Measurements from ENCODE around the gene FSTL3.
"Not testable (repeated sequence)": the region's sequence is repeated elsewhere in the genome, so short reads cannot be mapped to it uniquely, and the experiment has no call there.

FSTL3 gene

DNA sequence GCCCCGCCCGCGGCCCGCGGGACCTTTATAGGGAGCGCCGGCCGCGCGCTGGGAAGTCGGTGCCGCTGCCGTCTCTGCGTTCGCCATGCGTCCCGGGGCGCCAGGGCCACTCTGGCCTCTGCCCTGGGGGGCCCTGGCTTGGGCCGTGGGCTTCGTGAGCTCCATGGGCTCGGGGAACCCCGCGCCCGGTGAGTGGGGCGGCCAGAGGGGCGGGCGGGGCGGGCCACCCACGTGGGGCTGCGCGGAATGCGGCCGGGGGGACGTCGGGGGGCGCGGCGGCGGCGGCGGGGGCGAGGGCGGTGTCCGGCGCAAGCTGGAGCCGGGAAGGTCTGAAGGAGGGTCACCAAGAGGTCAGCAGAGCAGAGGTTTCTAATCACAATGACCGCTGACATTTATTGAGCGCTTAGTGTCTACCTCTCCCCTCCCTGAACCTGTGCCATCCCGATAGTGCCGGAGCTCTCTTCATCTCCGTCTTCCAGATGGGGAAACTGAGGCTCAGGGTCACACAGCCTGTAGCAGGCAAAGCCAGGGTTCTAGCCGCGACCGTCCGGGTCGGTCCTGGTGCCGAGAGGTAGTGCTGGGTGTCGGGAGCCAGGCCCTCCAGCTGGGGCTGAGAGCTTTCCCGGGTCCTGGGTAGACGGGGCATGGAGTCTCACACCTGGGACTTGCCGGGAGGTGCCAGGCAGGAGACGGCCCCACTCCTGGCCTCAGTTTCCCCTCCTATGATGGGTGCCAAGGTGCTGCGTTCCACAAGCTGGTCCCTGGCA, at the start of gene FSTL3:
Gene FSTL3, plus strand, starts transcription at position 54 of the 767 bp plus-strand sequence. Its CDS starts 32 bp downstream, at position 86.
- no peak for DNase-seq (ENCODE audit: low read depth)
- H3K4me3 ChIP-seq (ENCODE audit: low read depth, low read length) = peak within 1 kb of the TSS; percentile 74
- TF ChIP-seq, protein P1, sequence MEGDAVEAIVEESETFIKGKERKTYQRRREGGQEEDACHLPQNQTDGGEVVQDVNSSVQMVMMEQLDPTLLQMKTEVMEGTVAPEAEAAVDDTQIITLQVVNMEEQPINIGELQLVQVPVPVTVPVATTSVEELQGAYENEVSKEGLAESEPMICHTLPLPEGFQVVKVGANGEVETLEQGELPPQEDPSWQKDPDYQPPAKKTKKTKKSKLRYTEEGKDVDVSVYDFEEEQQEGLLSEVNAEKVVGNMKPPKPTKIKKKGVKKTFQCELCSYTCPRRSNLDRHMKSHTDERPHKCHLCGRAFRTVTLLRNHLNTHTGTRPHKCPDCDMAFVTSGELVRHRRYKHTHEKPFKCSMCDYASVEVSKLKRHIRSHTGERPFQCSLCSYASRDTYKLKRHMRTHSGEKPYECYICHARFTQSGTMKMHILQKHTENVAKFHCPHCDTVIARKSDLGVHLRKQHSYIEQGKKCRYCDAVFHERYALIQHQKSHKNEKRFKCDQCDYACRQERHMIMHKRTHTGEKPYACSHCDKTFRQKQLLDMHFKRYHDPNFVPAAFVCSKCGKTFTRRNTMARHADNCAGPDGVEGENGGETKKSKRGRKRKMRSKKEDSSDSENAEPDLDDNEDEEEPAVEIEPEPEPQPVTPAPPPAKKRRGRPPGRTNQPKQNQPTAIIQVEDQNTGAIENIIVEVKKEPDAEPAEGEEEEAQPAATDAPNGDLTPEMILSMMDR (conservative IDR thresholded peaks at IDR 0.05; ENCODE audit: low read depth, low read length) = no peak

DNA sequence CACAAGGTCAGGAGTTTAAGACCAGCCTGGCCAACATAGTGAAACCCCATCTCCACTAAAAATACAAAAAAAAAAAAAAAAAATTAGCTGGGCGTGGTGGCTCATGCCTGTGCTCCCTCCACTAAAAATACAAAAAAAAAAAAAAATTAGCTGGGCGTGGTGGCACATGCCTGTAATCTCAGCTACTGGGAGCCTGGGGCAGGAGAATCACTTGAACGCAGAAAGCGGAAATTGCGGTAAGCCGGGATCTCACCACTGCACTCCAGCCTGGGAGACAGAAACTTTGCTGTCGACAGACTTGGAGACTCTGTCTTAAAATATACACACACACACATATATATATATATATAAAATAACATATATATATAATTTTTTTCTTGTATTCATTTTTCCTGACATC, 49.6 kb upstream of the FSTL3 start:
- H3K4me3 ChIP-seq (ENCODE audit: low read depth, low read length); DNase-seq (ENCODE audit: low read depth): not testable (repeated sequence)

DNA sequence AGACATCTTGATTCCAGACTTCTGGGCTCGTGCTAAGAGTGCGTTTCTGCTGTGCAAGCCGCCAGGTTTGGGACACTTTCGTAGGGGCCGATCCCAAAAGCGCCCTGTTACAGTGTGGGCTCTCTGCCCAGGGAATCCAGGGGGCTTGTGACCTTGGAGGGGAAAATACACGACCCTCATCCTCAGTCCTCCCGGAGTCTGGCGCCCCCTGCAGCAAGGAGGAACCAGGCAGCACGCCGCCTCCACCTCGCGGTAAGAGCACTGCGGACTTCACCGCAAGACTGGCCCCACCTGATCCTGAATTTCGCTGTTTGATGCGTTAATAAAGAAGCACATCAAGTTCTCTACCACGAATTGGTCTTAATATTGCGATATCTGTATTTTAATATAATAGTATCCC, 48.0 kb upstream of the FSTL3 start:
- DNase-seq (ENCODE audit: low read depth) = no peak

DNA sequence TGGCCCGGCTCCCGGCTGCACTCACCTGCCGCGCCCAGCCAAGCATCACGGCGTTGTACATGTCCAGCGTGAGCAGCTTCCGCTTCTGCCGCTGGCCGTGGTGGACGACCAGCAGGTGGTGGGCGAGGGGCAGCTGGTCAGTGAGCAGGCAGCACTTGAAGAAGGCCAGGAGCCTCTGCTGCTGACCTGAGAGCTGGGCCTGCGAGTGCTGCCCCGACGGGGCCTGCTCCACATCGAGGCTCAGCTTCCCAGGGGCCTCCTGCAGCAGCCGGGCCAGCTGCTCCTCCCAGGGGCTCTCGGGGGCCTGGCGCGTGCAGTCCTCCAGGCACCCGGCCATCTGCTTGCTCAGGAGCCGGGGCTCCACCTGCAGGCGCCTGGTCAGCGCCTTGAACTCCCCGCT, 46.7 kb upstream of the FSTL3 start:
- peak; percentile 20 for DNase-seq (ENCODE audit: low read depth)
- H3K4me3 ChIP-seq (ENCODE audit: low read depth, low read length) = not testable (repeated sequence)

More for the DNA sequence above, 48.0 kb upstream of the FSTL3 start:
- H3K4me3 ChIP-seq (ENCODE audit: low read depth, low read length) = no peak overlapping the region
- TF ChIP-seq, protein P1 (conservative IDR thresholded peaks at IDR 0.05; ENCODE audit: low read depth, low read length) = peak; percentile 62

DNA sequence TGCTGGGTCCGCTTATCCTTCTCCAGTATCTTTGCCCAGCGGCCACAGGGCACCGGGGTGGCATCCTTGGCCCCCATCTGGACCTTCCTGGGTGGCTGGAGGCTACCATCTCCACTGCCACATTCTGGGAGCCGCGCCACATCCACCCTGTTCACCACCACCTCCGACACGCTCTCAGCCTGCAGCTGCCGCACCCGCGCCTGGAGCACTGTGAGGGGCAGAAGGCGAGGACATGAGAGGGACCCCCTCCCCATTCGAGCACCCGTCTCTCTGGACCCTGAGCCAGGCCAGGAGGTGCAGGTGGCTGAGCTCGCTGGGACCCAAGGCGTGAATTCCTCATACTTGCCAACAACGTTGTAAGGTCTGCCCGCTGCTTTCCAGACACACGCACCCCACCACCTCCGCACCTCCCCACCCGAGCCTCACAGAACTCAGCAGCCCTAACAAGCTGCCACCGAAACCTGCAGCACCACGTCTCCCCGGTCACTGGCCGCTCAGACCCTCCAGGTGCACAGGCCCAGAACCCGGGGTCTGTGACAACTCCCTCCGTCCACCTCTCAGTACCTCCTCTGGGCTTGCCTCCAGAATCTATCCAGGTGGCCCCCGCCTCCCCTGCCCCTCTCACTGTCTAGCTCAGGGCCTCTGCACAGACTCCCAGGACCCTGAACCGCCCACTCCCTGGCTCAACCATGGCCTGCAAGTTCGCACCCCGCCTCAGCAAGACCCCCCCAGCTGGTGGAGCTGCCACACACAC, 46.1 kb upstream of the FSTL3 start:
- TF ChIP-seq, protein P1 (conservative IDR thresholded peaks at IDR 0.05; ENCODE audit: low read depth, low read length) = no peak
- no peak overlapping the region for H3K4me3 ChIP-seq (ENCODE audit: low read depth, low read length)
- DNase-seq (ENCODE audit: low read depth) = no peak

DNA sequence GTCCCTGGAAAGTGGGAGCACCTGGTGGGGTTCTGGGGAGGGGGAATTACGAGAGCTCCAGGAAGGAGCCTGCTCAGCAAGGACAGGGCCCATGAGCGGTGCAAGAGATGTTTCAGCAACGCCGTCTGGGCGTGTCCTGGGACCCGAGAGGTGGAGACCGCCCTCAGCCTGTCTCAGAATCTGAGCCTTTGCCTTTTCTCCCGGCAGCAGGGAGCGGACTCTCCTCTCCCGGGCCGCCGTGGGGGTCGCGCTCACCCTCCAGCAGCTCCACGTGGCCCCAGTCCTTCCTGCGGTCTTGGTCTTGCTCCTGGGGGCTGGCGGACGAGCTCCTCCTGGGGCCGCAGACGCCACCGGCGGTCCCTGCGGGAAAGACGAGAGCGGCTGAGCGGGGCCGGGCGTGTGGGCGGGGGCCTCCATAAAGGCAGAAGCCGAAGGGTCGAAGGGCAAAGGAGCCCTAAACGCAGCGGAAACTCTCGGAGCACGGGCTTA, 43.6 kb upstream of the FSTL3 start:
- H3K4me3 ChIP-seq (ENCODE audit: low read depth, low read length) = peak overlapping the region; percentile 82
- DNase-seq (ENCODE audit: low read depth) = peak; percentile 76
- TF ChIP-seq, protein P1 (conservative IDR thresholded peaks at IDR 0.05; ENCODE audit: low read depth, low read length) = no peak

DNA sequence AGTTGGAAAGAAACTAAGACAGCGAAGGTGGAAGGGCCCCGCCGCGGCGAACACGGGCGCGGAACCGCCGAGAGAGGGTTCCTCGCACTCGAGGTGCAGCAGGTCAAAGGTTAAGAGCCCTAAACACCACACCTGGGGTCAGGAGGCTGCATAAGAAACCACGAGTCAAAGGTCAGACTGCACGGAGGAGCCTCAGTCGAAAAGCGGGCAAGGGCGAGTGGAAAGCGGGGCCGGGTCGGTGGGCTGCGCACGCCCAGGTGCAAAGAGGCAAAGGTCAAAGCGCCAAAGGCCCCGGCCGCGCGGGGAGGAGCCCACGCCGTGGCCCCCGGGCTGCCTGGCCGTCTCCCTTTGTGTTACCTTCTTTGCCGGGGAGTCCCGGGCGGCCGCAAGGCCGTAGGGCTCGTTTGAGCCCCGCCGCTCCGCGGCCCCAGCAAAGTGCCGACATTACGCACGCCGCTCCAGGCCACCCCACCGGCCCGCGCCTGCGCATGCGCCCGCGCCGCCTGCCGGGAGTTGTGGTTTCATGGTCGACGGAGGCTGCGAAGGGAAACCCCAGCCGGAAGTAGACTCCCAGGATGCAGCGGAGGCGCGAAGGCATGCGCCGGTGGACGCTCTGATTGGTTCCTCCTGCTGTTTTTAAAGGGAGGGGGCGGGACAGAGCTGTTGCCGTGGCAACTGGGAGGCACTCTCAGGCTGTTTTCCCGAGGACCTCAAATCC, 43.0 kb upstream of the FSTL3 start, which contains the start of gene POLRMT:
Gene POLRMT, minus strand, starts transcription at position 470 of the 718 bp plus-strand sequence. Its CDS starts 25 bp downstream, at position 445.
- TF ChIP-seq, protein P1 (conservative IDR thresholded peaks at IDR 0.05; ENCODE audit: low read depth, low read length) = no peak
- DNase-seq (ENCODE audit: low read depth) = peak; percentile 99
- H3K4me3 ChIP-seq (ENCODE audit: low read depth, low read length) = peak within 1 kb of the TSS; percentile 83

Measured in choroid plexus epithelial cell (primary cell).